Choroid plexus epithelial cell (primary cell): ENCODE measurements around the gene CMSS1.

Experiments
- DNase-seq: peaks from one replicate; pipeline ENCODE4 v3.0.0-alpha.2; 2010; ENCODE audit warnings: low read depth
- H3K4me3 ChIP-seq: 2 replicates; pipeline ENCODE4 v1.5.1; 2011; ENCODE audit warnings: low read depth, mild to moderate bottlenecking, control low read depth, low read length, moderate library complexity
- CTCF ChIP-seq: conservative IDR thresholded peaks from 2 replicates; pipeline ENCODE4 v1.5.1; 2011; ENCODE audit warnings: low read depth, mild to moderate bottlenecking, control low read depth, inconsistent platforms, low read length, moderate library complexity

The CMSS1 gene

DNA sequence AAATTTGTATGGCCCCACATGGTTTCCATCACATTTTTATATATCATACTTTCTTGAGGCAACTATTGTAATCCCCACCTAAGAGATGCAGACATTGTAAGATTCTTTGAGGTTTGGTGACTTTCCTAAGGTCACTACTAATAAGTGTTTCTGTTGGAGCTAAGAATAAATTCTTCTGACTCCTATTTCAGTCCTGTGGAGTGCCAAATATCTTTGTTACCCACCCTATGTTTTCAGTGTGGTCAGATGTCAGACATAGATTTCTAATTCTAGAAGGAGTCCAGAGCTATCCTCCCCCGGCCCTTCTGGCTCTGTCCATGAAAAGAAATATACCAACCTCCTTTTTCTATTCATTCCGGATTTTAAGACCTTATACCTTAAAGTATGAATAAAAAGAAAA is 342.9 kb downstream of the CMSS1 start:
- peak; percentile 26 for DNase-seq
- H3K4me3 ChIP-seq: no peak overlapping the region
- no peak for TF ChIP-seq CTCF

GRCh38 chr3:100163787-100164186 is 346.1 kb downstream of the CMSS1 start:
- no peak overlapping the region for H3K4me3 ChIP-seq
- no peak for DNase-seq
- TF ChIP-seq CTCF: no peak

- H3K4me3 ChIP-seq: no peak overlapping the region
- DNase-seq: no peak
- no peak for TF ChIP-seq CTCF
Measured at GRCh38 chr3:100164743-100165142, 347.1 kb downstream of the CMSS1 start.

- H3K4me3 ChIP-seq: no peak overlapping the region
- no peak for DNase-seq
- TF ChIP-seq CTCF: no peak
Measured at GRCh38 chr3:100165926-100166550, 348.4 kb downstream of the CMSS1 start.

DNA sequence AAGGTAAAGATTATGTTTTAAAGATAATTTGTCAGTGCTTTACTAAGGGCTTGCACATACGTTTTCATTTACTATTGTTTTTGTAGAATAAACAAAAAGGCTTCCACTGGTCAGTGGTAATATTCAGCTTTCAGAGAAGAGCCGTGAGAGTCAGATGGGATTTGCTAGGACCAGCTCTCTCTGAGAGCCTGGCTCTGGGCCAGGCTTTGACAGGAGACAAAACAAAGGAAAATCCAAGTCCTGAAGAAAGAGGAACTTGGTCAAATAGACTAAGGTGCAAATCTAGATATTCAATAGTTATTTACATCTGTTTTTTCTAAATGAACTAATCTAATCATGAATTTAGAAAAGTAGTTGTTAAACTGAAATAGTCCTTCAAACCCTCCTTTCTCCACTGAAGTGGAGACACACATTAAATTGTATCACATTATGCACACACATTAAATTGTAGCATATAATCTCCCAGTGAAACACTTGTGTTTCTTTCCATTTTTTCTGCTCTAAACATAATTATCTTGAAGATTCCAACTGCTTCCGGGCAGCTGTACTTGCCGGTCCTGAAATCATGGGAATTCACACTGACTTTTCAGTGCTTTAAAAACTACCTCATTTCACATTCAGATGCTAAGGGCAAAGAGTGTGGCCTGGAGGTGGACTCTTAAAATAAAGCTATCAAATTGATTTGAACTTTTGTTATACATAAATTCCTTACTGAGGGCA is 351.7 kb downstream of the CMSS1 start:
- TF ChIP-seq CTCF: no peak
- no peak overlapping the region for H3K4me3 ChIP-seq
- peak; percentile 43 for DNase-seq

DNA sequence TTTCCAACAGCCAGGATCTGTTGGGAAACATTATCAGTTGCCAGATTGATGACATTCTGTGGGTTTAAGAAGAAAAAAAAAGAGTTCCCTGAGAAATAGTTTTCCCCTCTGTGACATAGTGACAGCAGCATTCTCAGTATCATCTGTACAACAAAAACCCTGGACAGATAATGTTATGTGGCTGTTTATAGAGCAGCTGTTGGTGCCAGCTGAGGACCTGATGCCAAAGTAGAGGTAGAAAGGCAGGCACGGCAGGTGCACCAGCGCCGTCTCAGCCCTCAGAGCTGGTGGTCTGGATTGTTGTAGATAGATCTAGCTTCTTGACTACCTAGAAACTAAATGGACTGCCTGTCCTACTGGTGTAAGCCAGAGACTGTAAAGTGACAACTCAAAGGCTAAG is 352.8 kb downstream of the CMSS1 start:
- no peak for TF ChIP-seq CTCF
- DNase-seq: no peak
- no peak overlapping the region for H3K4me3 ChIP-seq
